ENCODE data around the gene ADPRH. TPM values are rescaled to one million over a fixed set of nuclear protein-coding genes. Genes with fewer than 3 reads are reported as not detected.

Gene ADPRH
- total RNA-seq, 1 experiment from 2014 or later: 4.7 TPM

GRCh38 chr3:119595639-119596334 is 16.5 kb downstream of the ADPRH start:
- no peak overlapping the region for H3K4me3 ChIP-seq (ENCODE audit: low read length)
- no peak overlapping the region for H3K27ac ChIP-seq (ENCODE audit: low read length)
- DNase-seq: no peak
- ATAC-seq: peak; percentile 25
- H3K27me3 ChIP-seq (ENCODE audit: low read length): no peaks in the 10 kb centered on the region
- POLR2A ChIA-PET (ENCODE audit: unreplicated experiment): interaction anchor here (0.5 kb wide), 1 partner anchor 70 kb away, joined by 3 read pairs; no protein-coding TSS in a partner anchor
- no peaks in the 10 kb centered on the region for H3F3A ChIP-seq (ENCODE audit: low read length, unreplicated experiment)
- H4K20me1 ChIP-seq (ENCODE audit: low read length): no peaks in the 10 kb centered on the region
- CTCF ChIA-PET: no interaction called here
- peaks cover 5% of the 10 kb centered on the region; the same call in 1 of the 2 replicates for H3K4me1 ChIP-seq (ENCODE audit: insufficient read depth, low read length)
- H3K4me2 ChIP-seq (ENCODE audit: low read length): no peak overlapping the region
- TF ChIP-seq EZH2 (IDR thresholded peaks at IDR 0.05; ENCODE audit: low read length, unreplicated experiment) (no peak), EZH2phosphoT487 (IDR thresholded peaks at IDR 0.05; ENCODE audit: borderline replicate concordance, low read length) (no peak), CTCF (conservative IDR thresholded peaks at IDR 0.05; ENCODE audit: low read depth, low read length) (no peak)
- H3K9me2 ChIP-seq (replicated peaks; ENCODE audit: low read length): no peaks in the 10 kb centered on the region
- no peak overlapping the region for H3K9ac ChIP-seq (ENCODE audit: low read length)
- H3K9me3 ChIP-seq (ENCODE audit: low read length): no peaks in the 10 kb centered on the region
- H3K36me3 ChIP-seq (ENCODE audit: low read depth, low read length): no peaks in the 10 kb centered on the region
- no peaks in the 10 kb centered on the region for H3K79me2 ChIP-seq (ENCODE audit: low read length)
- intact Hi-C loops (cut with micrococcal nuclease): no loop called here
- H2AFZ ChIP-seq (ENCODE audit: low read length): no peak overlapping the region
- BruUV-seq (replicated peaks): no TSS peak

DNA sequence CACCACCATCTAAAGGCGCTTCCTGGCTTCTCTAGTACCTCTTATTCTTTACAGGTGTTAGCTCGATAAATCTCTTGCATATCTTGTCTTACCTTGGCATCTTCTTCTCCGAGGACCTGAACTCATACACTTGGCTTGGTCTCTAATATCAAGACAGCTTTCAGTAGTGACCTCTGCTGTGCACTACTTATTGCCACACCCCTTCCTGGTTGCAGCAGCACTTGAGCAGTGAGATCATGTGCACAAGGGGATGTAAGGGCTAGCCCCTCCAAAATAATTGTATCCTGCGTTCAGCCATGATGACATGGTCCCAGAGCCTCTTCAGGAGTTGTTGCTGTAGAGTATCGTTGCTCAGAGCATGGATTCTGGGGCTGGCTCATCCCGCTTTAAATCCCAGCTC is 17.1 kb downstream of the ADPRH start:
- no peak for TF ChIP-seq CTCF (conservative IDR thresholded peaks at IDR 0.05; ENCODE audit: low read depth, low read length)
- TF ChIP-seq EZH2phosphoT487 (IDR thresholded peaks at IDR 0.05; ENCODE audit: borderline replicate concordance, low read length): no peak
- no peak for TF ChIP-seq EZH2 (IDR thresholded peaks at IDR 0.05; ENCODE audit: low read length, unreplicated experiment)
- intact Hi-C loops (cut with micrococcal nuclease): no loop called here
- no peak overlapping the region for H3K4me2 ChIP-seq (ENCODE audit: low read length)
- H3K9ac ChIP-seq (ENCODE audit: low read length): no peak overlapping the region
- H3F3A ChIP-seq (ENCODE audit: low read length, unreplicated experiment): no peaks in the 10 kb centered on the region
- no peaks in the 10 kb centered on the region for H3K27me3 ChIP-seq (ENCODE audit: low read length)
- H3K79me2 ChIP-seq (ENCODE audit: low read length): no peaks in the 10 kb centered on the region
- POLR2A ChIA-PET (ENCODE audit: unreplicated experiment): no interaction called here
- peaks cover 5% of the 10 kb centered on the region; the same call in 1 of the 2 replicates for H3K4me1 ChIP-seq (ENCODE audit: insufficient read depth, low read length)
- no peaks in the 10 kb centered on the region for H4K20me1 ChIP-seq (ENCODE audit: low read length)
- H2AFZ ChIP-seq (ENCODE audit: low read length): no peak overlapping the region
- H3K36me3 ChIP-seq (ENCODE audit: low read depth, low read length): no peaks in the 10 kb centered on the region
- no TSS peak for BruUV-seq (replicated peaks)
- no peaks in the 10 kb centered on the region for H3K9me3 ChIP-seq (ENCODE audit: low read length)
- no peak overlapping the region for H3K27ac ChIP-seq (ENCODE audit: low read length)
- H3K4me3 ChIP-seq (ENCODE audit: low read length): no peak overlapping the region
- DNase-seq (no peak), ATAC-seq (no peak)
- no peaks in the 10 kb centered on the region for H3K9me2 ChIP-seq (replicated peaks; ENCODE audit: low read length)
- CTCF ChIA-PET: no interaction called here

GRCh38 chr3:119597548-119598288 is 18.4 kb downstream of the ADPRH start, which contains the start of gene PLA1A:
Gene PLA1A, plus strand, starts transcription at chr3:119597885. Its CDS starts 29 bp downstream, at chr3:119597914.
- no peak within 1 kb of the TSS for H3K4me2 ChIP-seq (ENCODE audit: low read length)

More at GRCh38 chr3:119597548-119598288, 18.4 kb downstream of the ADPRH start, which contains the start of gene PLA1A:
- no TSS peak for BruUV-seq (replicated peaks)
- no peaks in the 10 kb centered on the region for H3F3A ChIP-seq (ENCODE audit: low read length, unreplicated experiment)
- H3K9me3 ChIP-seq (ENCODE audit: low read length): no peaks in the 10 kb centered on the region
- H3K36me3 ChIP-seq (ENCODE audit: low read depth, low read length): no peaks in the 10 kb centered on the region
- CTCF ChIA-PET: no interaction called here
- peak; percentile 8 for DNase-seq
- H3K4me3 ChIP-seq (ENCODE audit: low read length): no peak within 1 kb of the TSS
- H3K9ac ChIP-seq (ENCODE audit: low read length): no peak within 1 kb of the TSS
- H4K20me1 ChIP-seq (ENCODE audit: low read length): no peaks in the 10 kb centered on the region
- H3K9me2 ChIP-seq (replicated peaks; ENCODE audit: low read length): no peaks in the 10 kb centered on the region
- H3K79me2 ChIP-seq (ENCODE audit: low read length): no peaks in the 10 kb centered on the region
- no peak within 1 kb of the TSS for H3K27ac ChIP-seq (ENCODE audit: low read length)
- ATAC-seq: no peak
- peak within 1 kb of the TSS; percentile 29; the same call in 1 of the 2 replicates for H2AFZ ChIP-seq (ENCODE audit: low read length)
- intact Hi-C loops (cut with micrococcal nuclease): no loop called here
- TF ChIP-seq EZH2phosphoT487 (IDR thresholded peaks at IDR 0.05; ENCODE audit: borderline replicate concordance, low read length) (no peak), EZH2 (IDR thresholded peaks at IDR 0.05; ENCODE audit: low read length, unreplicated experiment) (no peak), CTCF (conservative IDR thresholded peaks at IDR 0.05; ENCODE audit: low read depth, low read length) (no peak)
- H3K4me1 ChIP-seq (ENCODE audit: insufficient read depth, low read length): peaks cover 5% of the 10 kb centered on the region; the same call in 1 of the 2 replicates
- H3K27me3 ChIP-seq (ENCODE audit: low read length): no peaks in the 10 kb centered on the region
- POLR2A ChIA-PET (ENCODE audit: unreplicated experiment): no interaction called here

Data from PC-3 (cell line).